Muscle layer of duodenum (tissue), 2 donors: ENCODE data around the gene PYGO2.
A peak's percentile ranks its signal among the peaks of the same experiment; 100 is the strongest.
"Not testable (repeated sequence)": the region's sequence is repeated elsewhere in the genome, so short reads cannot be mapped to it uniquely, and the experiment has no call there.

Experiments used
- H3K27ac ChIP-seq: one replicate; pipeline ENCODE4 v1.7.0; 2013; ENCODE audit warnings: mild to moderate bottlenecking, low read length
- H3K27me3 ChIP-seq: one replicate; pipeline ENCODE4 v1.7.0; 2013; ENCODE audit warnings: low read depth, mild to moderate bottlenecking, control low read depth, low read length
- H3K36me3 ChIP-seq, 2 donors: one replicate each; pipeline ENCODE4 v1.7.0; 2013; ENCODE audit warnings: low read length in 2 of 2, control low read depth in 1 of 2, mild to moderate bottlenecking in 1 of 2; ENCODE audit not compliant: insufficient read depth in 2 of 2, control insufficient read depth in 1 of 2
- H3K4me1 ChIP-seq, 2 donors: one replicate each; pipeline ENCODE4 v1.7.0; 2013; ENCODE audit warnings: low read length in 2 of 2, mild to moderate bottlenecking in 2 of 2, control low read depth in 1 of 2, moderate library complexity in 1 of 2; ENCODE audit not compliant: insufficient read depth in 2 of 2, control insufficient read depth in 1 of 2
- H3K4me3 ChIP-seq, 2 donors: one replicate each; pipeline ENCODE4 v1.7.0; 2013; ENCODE audit warnings: low read length in 2 of 2, low read depth in 1 of 2, mild to moderate bottlenecking in 1 of 2
- H3K9me3 ChIP-seq, 2 donors: one replicate each; pipeline ENCODE4 v1.7.0; 2013; ENCODE audit warnings: low read length in 2 of 2, control low read depth in 1 of 2, mild to moderate bottlenecking in 1 of 2; ENCODE audit not compliant: control insufficient read depth in 1 of 2
- donor health status: healthy.

Gene PYGO2

DNA sequence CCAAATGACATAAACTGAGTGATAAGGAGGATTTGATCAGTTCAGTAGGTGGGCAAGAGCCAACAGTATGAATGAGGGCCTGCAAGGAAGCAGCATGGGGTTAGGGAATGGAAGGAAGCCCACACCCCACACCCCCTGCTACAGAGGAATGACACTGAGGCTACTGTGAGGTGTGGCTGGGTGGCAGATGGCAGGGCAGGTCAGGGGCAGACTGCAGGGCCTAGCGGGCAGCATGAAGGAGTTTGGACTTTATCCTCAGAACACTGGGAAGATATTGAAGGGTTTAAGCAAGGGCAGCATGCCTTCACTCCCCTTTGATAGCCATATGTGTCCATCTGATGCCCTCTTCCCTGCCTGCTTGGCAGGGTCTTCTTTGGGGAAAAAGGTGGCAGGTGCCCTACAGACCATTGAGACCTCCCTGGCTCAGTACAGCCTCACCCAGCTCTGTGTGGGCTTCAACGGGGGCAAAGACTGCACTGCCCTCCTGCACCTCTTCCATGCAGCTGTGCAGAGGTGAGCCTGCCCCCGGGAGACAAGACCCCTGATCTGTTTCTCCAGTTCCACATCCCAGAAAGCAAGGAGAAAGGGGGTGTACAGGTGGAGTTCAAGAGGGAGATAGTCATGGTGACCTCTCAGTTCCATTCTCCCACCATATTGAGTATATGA is 27.7 kb upstream of the PYGO2 start:
- Histone ChIP-seq H3K4me1 (no peaks in the 10 kb centered on the region), H3K9me3 (no peaks in the 10 kb centered on the region), H3K4me3 (no peak overlapping the region), H3K27me3 (no peaks in the 10 kb centered on the region), H3K36me3 (peaks cover 19 to 29% of the 10 kb centered on the region in 2 donors), H3K27ac (no peak overlapping the region)

DNA sequence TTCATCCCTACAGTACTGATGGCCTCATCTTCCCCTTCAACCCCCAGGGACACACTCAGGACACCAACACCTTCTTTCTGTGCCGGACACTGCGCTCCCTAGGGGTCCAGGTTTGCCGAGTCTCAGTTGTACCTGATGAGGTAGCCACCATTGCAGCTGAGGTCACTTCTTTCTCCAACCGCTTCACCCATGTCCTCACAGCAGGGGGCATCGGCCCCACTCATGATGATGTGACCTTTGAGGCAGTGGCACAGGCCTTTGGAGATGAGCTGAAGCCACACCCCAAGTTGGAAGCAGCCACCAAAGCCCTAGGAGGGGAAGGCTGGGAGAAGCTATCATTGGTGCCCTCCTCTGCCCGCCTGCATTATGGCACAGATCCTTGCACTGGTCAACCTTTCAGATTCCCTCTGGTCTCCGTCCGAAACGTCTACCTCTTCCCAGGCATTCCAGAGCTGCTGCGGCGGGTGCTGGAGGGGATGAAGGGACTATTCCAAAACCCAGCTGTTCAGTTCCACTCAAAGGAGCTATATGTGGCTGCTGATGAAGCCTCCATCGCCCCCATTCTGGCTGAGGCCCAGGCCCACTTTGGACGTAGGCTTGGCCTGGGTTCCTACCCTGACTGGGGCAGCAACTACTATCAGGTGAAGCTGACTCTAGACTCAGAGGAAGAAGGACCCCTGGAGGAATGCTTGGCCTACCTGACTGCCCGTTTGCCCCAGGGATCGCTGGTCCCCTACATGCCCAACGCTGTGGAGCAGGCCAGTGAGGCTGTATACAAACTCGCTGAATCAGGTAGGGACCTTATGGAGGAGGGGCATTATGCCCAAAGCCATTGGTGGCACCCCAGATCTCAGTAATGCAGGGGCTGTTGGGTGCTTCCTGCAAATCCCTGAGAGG is 26.7 kb upstream of the PYGO2 start:
- peaks cover 6% of the 10 kb centered on the region in 2 donors for H3K4me1 ChIP-seq

DNA sequence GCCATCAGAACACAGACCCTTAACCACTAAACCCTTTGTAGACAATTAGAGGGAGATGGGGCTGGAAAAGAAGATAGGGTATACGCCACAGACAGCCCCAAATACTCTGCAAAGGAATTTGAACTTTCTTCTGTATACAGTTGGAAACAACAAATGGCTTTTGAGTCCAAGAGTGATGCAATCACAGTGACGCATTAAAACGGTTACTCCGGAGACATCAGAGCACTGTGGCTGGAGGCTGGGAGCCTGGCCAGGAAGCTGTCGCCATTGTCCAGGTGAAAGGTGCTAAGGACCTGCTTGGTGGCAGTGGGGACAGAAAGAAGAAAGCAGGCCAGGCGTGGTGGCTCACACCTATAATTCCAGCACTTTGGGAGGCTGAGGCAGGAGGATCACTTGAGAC is 25.7 kb upstream of the PYGO2 start:
- Histone ChIP-seq H3K27ac (no peak overlapping the region), H3K9me3 (no peaks in the 10 kb centered on the region), H3K4me3 (no peak overlapping the region), H3K36me3 (peaks cover 19 to 25% of the 10 kb centered on the region in 2 donors), H3K4me1 (peaks cover 10 to 12% of the 10 kb centered on the region in 2 donors), H3K27me3 (no peaks in the 10 kb centered on the region)

More for the DNA sequence above, 26.7 kb upstream of the PYGO2 start:
- Histone ChIP-seq H3K4me3 (no peak overlapping the region), H3K9me3 (no peaks in the 10 kb centered on the region), H3K27ac (no peak overlapping the region), H3K27me3 (no peaks in the 10 kb centered on the region), H3K36me3 (peaks cover 19 to 29% of the 10 kb centered on the region in 2 donors)

DNA sequence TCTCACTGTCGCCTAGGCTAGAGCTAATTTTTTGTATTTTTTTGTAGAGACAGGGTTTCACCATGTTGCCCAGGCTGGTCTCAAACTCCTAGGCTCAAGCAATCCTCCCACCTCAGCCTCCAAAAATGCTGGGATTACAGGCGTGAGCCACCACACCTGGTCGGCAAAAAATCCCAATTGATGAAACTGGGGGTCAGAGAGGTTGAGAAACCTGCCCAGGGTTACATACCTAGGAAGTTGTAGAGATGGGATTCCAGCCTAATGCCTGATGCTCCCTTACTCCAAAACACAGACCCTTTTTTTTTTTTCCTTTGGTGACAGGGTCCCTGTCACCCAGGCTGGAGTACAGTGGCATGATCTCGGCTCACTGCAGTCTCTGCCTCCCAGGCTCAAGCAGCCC is 25.2 kb upstream of the PYGO2 start:
- H3K9me3 ChIP-seq, H3K27ac ChIP-seq, H3K4me3 ChIP-seq, H3K27me3 ChIP-seq: not testable (repeated sequence)
- Histone ChIP-seq H3K36me3 (peaks cover 19 to 25% of the 10 kb centered on the region in 2 donors), H3K4me1 (peaks cover 10 to 15% of the 10 kb centered on the region in 2 donors)

DNA sequence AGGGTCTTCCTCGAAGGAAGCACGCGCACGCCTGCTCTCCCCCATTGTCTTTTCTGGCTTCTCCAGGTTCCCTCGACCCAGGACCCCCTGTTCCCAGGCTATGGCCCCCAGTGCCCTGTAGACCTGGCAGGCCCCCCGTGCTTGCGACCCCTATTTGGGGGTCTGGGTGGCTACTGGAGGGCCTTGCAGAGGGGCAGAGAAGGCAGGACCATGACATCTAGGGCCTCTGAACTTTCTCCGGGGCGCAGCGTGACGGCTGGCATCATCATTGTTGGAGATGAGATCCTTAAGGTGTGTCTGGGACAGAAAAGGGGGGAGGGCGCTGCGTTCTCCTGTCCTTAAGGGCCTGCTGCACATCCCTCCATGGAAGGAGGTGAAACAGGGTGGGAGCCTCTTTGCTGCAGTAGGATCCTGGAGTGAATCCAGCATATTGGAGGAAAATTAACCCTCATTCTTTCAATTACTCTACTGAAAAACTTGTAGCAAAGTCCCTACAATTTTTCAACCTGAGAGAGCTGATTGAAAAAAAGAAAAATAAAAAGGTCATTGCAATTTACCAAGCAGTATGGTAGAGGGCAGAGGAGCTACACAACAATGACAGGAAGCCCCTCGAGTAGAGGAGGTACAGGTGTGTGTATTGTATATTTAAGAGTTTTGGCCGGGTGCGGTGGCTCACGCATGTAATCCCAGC is 22.3 kb upstream of the PYGO2 start:
- H3K36me3 ChIP-seq: peaks cover 16% of the 10 kb centered on the region in 2 donors
- no peaks in the 10 kb centered on the region for H3K9me3 ChIP-seq
- peaks cover 10 to 15% of the 10 kb centered on the region in 2 donors for H3K4me1 ChIP-seq
- peak overlapping the region; percentile 72 to 100 for H3K4me3 ChIP-seq
- no peaks in the 10 kb centered on the region for H3K27me3 ChIP-seq
- H3K27ac ChIP-seq: peak overlapping the region; percentile 94

DNA sequence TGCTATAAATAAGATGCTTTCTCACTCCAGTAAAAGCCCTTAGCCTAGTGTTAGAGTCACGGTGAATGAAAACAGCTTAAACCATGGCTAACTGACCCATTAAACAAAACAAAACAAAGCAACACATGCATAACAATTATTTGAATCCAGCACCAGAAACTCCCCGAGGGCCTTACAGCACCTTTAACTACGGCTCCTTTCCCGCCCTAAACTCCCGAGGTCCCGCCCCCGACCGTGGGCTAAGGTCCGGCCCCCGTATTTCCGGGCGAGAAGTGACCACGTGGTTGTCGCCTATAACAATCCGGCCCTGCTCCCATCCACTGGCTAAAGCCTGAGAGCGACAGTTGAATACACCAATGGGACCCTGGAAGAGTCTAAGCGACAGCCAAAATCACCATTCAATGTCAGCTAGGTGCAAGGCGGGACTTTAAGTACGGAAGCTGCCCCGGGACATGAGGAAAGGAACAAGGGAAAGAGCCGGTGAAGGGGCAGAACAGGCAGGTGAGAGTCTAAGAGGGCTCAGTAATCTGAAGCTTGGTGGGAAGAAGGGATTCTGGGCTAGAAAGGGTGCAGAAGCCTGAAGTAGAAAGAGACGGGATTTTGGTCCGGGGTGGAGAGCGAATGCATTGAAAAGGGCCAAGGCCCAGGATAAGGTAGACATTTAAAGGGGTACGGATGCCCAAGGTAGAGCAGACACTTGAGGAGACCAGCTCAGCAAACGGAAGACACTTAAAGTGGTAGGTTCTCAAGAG is 21.5 kb upstream of the PYGO2 start, which contains the start of gene FLAD1:
FLAD1 (plus strand) TSS at position 448 of the 752 bp plus-strand sequence. CDS start 351 bp downstream, outside the sequence.
- Histone ChIP-seq H3K36me3 (peaks cover 7 to 11% of the 10 kb centered on the region in 2 donors), H3K4me1 (peaks cover 10 to 15% of the 10 kb centered on the region in 2 donors), H3K4me3 (peak within 1 kb of the TSS; percentile 72 to 100), H3K9me3 (no peaks in the 10 kb centered on the region), H3K27me3 (no peaks in the 10 kb centered on the region), H3K27ac (peak within 1 kb of the TSS; percentile 94)

DNA sequence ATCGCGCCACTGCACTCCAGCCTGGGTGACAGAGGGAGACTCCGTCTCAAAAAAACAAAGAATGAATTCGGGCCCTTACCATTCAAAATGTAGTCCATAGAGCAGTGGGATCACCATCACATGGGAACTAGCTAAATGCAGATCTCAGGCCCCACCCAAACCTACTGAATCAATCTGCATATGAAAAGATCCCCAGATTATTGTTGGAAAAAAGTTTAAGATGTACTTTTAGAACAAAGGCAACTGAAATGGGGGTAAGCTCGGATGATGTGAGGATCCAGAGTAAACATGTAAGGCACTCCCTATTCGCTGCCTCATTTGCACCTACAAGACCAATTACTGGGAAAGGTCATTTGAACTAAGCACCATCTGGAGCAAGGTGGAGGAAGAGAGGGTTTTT is 20.8 kb upstream of the PYGO2 start:
- Histone ChIP-seq H3K27me3 (no peaks in the 10 kb centered on the region), H3K4me3 (peak overlapping the region; percentile 72 to 100), H3K9me3 (no peaks in the 10 kb centered on the region), H3K27ac (peak overlapping the region; percentile 28), H3K4me1 (peaks cover 10 to 15% of the 10 kb centered on the region in 2 donors), H3K36me3 (peaks cover 0 to 5% of the 10 kb centered on the region in 2 donors)

DNA sequence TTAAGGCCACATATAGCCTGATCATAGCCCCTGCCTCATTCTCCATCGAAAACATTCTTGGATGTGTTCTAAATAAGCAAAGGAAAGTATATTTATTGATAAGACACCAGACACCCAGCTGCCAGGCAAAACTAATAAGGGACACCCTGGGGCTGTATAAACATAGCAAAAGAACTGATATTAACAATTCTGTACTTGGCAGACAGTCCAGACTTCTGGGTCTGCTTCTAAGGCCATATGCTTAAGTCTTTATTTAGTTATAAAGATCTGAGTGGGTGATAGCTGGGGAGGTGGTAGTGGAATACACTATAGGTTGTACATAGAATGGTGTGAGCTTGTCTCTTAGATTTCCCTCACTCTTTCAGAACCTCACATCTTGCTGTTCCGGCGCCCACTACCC is 16.8 kb upstream of the PYGO2 start:
- peaks cover 4 to 7% of the 10 kb centered on the region in 2 donors for H3K36me3 ChIP-seq
- no peak overlapping the region for H3K27ac ChIP-seq
- H3K27me3 ChIP-seq: no peaks in the 10 kb centered on the region
- peaks cover 11 to 17% of the 10 kb centered on the region in 2 donors for H3K4me1 ChIP-seq
- H3K9me3 ChIP-seq: no peaks in the 10 kb centered on the region
- no peak overlapping the region for H3K4me3 ChIP-seq

DNA sequence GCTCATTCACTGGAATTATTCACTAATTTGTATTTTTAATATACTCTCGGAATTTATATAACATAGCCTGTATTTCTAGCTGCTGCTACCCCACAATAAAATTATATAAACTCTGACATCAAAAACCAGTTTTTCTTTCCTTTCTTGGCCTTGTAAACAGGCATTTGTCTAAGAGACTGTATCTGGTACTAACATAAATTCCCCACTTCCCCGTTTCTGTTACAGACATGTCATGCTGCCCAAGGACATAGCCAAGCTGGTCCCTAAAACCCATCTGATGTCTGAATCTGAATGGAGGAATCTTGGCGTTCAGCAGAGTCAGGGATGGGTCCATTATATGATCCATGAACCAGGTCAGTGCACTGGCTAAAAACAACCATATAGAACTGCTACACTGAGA is 16.2 kb upstream of the PYGO2 start:
- peaks cover 11 to 21% of the 10 kb centered on the region in 2 donors for H3K4me1 ChIP-seq
- H3K27ac ChIP-seq, H3K36me3 ChIP-seq, H3K27me3 ChIP-seq, H3K4me3 ChIP-seq, H3K9me3 ChIP-seq: not testable (repeated sequence)

DNA sequence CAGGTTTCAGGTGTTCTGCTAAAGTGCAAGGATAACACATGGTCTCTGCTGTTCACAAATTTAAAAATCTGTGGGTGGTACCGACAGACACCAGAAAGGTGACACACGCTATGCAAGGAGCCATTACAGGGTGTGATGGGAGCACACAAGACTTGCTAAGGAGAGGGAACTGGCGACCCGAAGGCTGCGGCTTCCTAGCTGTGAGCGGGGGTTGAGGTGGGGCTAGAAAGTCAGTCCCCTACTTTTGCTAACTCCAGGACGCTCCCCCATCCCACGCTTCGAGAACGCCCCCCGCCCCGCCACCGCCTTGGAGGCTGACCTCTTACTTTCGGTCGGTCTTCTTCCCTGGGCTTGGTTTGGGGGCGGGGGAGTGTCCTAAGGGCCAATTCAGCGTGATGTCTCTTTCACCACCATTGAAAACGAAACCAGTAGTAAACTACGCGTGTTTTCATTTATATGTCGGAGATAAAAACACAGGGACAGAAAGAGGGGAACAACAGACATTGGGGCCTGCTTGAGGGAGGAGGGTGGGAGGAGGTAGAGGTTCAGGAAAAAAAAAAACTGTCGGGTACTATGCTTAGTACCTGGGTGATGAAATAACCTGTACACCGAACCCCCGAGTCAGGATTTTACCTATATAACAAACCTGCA is 14.0 kb upstream of the PYGO2 start:
- peaks cover 23 to 28% of the 10 kb centered on the region in 2 donors for H3K4me1 ChIP-seq

More for the DNA sequence above, 14.0 kb upstream of the PYGO2 start:
- Histone ChIP-seq H3K4me3 (peak overlapping the region; percentile 83 to 85), H3K27ac (peak overlapping the region; percentile 95), H3K36me3 (peaks cover 4 to 11% of the 10 kb centered on the region in 2 donors), H3K9me3 (no peaks in the 10 kb centered on the region), H3K27me3 (no peaks in the 10 kb centered on the region)
